Muscle layer of colon (tissue), 2 donors: Measurements from ENCODE around the gene JMJD1C.

Source experiments
- H3K27ac ChIP-seq: one replicate; pipeline ENCODE4 v1.7.0; 2013; ENCODE audit warnings: low read depth, mild to moderate bottlenecking, low read length, moderate library complexity
- H3K27me3 ChIP-seq, 2 donors: one replicate each; pipeline ENCODE4 v1.7.0; 2013; ENCODE audit warnings: low read length in 2 of 2, mild to moderate bottlenecking in 2 of 2; ENCODE audit not compliant: insufficient read depth in 2 of 2, control insufficient read depth in 1 of 2
- H3K36me3 ChIP-seq: one replicate; pipeline ENCODE4 v1.7.0; 2013; ENCODE audit warnings: mild to moderate bottlenecking, low read length; ENCODE audit not compliant: insufficient read depth
- H3K4me1 ChIP-seq: one replicate; pipeline ENCODE4 v1.7.0; 2013; ENCODE audit warnings: mild to moderate bottlenecking, low read length; ENCODE audit not compliant: insufficient read depth
- H3K4me3 ChIP-seq, 2 donors: one replicate each; pipeline ENCODE4 v1.7.0; 2013; ENCODE audit warnings: low read length in 2 of 2, low read depth in 1 of 2, mild to moderate bottlenecking in 1 of 2, moderate library complexity in 1 of 2
- H3K9ac ChIP-seq: one replicate; pipeline ENCODE4 v1.7.0; 2013; ENCODE audit warnings: low read length
- H3K9me3 ChIP-seq: one replicate; pipeline ENCODE4 v1.7.0; 2013; ENCODE audit warnings: mild to moderate bottlenecking, low read length
- donor health status: abdominal sarcoma.
- donor health status: Adenocarcinoma of cecum.

Gene JMJD1C

GRCh38 chr10:63280386-63280785 lies 185.4 kb downstream of the JMJD1C start:
- Histone ChIP-seq H3K27ac (no peak overlapping the region), H3K4me3 (no peak overlapping the region), H3K4me1 (no peaks in the 10 kb centered on the region), H3K9me3 (no peaks in the 10 kb centered on the region), H3K9ac (no peak overlapping the region), H3K36me3 (no peaks in the 10 kb centered on the region), H3K27me3 (no peaks in the 10 kb centered on the region)

GRCh38 chr10:63275094-63275493 lies 190.7 kb downstream of the JMJD1C start:
- no peak overlapping the region for H3K27ac ChIP-seq
- no peaks in the 10 kb centered on the region for H3K4me1 ChIP-seq
- H3K27me3 ChIP-seq: no peaks in the 10 kb centered on the region
- H3K9me3 ChIP-seq: no peaks in the 10 kb centered on the region
- no peak overlapping the region for H3K9ac ChIP-seq
- H3K4me3 ChIP-seq: no peak overlapping the region
- no peaks in the 10 kb centered on the region for H3K36me3 ChIP-seq

- Histone ChIP-seq H3K36me3 (no peaks in the 10 kb centered on the region), H3K4me3 (no peak overlapping the region), H3K9ac (no peak overlapping the region), H3K4me1 (no peaks in the 10 kb centered on the region), H3K9me3 (no peaks in the 10 kb centered on the region), H3K27ac (no peak overlapping the region), H3K27me3 (no peaks in the 10 kb centered on the region)
Observed at GRCh38 chr10:63273577-63273976, 192.2 kb downstream of the JMJD1C start.

GRCh38 chr10:63268798-63269503 lies 196.8 kb downstream of the JMJD1C start:
- H3K36me3 ChIP-seq: no peaks in the 10 kb centered on the region
- H3K4me3 ChIP-seq: peak overlapping the region; percentile 7 to 64
- H3K9me3 ChIP-seq: no peaks in the 10 kb centered on the region
- no peaks in the 10 kb centered on the region for H3K27me3 ChIP-seq
- H3K4me1 ChIP-seq: no peaks in the 10 kb centered on the region
- peak overlapping the region; percentile 94 for H3K9ac ChIP-seq
- H3K27ac ChIP-seq: peak overlapping the region; percentile 75

- H3K4me1 ChIP-seq: no peaks in the 10 kb centered on the region
- H3K27ac ChIP-seq: peak overlapping the region; percentile 75
- H3K27me3 ChIP-seq: no peaks in the 10 kb centered on the region
- H3K9ac ChIP-seq: peak overlapping the region; percentile 94
- no peaks in the 10 kb centered on the region for H3K9me3 ChIP-seq
- H3K36me3 ChIP-seq: no peaks in the 10 kb centered on the region
- peak overlapping the region; percentile 7 to 64 for H3K4me3 ChIP-seq
Observed at GRCh38 chr10:63268149-63268797, 197.5 kb downstream of the JMJD1C start.

GRCh38 chr10:63267414-63268148 lies 198.2 kb downstream of the JMJD1C start:
- no peaks in the 10 kb centered on the region for H3K36me3 ChIP-seq
- H3K4me3 ChIP-seq: peak overlapping the region; percentile 7 to 64
- H3K4me1 ChIP-seq: peaks cover 7% of the 10 kb centered on the region
- H3K27me3 ChIP-seq: no peaks in the 10 kb centered on the region
- no peaks in the 10 kb centered on the region for H3K9me3 ChIP-seq
- H3K27ac ChIP-seq: peak overlapping the region; percentile 75
- peak overlapping the region; percentile 94 for H3K9ac ChIP-seq

- no peaks in the 10 kb centered on the region for H3K9me3 ChIP-seq
- H3K27ac ChIP-seq: peak overlapping the region; percentile 75
- H3K4me3 ChIP-seq: peak overlapping the region; percentile 36 to 64
- H3K27me3 ChIP-seq: no peaks in the 10 kb centered on the region
- no peaks in the 10 kb centered on the region for H3K36me3 ChIP-seq
- H3K9ac ChIP-seq: peak overlapping the region; percentile 58
- peaks cover 13% of the 10 kb centered on the region for H3K4me1 ChIP-seq
Observed at GRCh38 chr10:63266391-63267316, 199.1 kb downstream of the JMJD1C start.

GRCh38 chr10:63265683-63266235 lies 200.0 kb downstream of the JMJD1C start:
- peaks cover 19% of the 10 kb centered on the region for H3K4me1 ChIP-seq
- H3K27me3 ChIP-seq: no peaks in the 10 kb centered on the region
- H3K9ac ChIP-seq: no peak overlapping the region
- H3K27ac ChIP-seq: peak overlapping the region; percentile 76
- no peaks in the 10 kb centered on the region for H3K9me3 ChIP-seq
- H3K36me3 ChIP-seq: no peaks in the 10 kb centered on the region
- H3K4me3 ChIP-seq: peak overlapping the region; percentile 36 to 64

GRCh38 chr10:63265222-63265617 lies 200.6 kb downstream of the JMJD1C start:
- H3K36me3 ChIP-seq: no peaks in the 10 kb centered on the region
- H3K4me1 ChIP-seq: peaks cover 19% of the 10 kb centered on the region
- peak overlapping the region; percentile 8 to 45 for H3K4me3 ChIP-seq
- no peak overlapping the region for H3K9ac ChIP-seq
- H3K27ac ChIP-seq: peak overlapping the region; percentile 76
- no peaks in the 10 kb centered on the region for H3K9me3 ChIP-seq
- no peaks in the 10 kb centered on the region for H3K27me3 ChIP-seq

GRCh38 chr10:63264617-63265221 lies 201.1 kb downstream of the JMJD1C start:
- Histone ChIP-seq H3K4me3 (peak overlapping the region in 1 of 2 donors; percentile 23), H3K4me1 (peaks cover 21% of the 10 kb centered on the region), H3K27ac (peak overlapping the region; percentile 76), H3K36me3 (no peaks in the 10 kb centered on the region), H3K27me3 (no peaks in the 10 kb centered on the region), H3K9me3 (no peaks in the 10 kb centered on the region), H3K9ac (no peak overlapping the region)
